GM19240 (cell line): ENCODE data around the gene NAXE.
A peak's percentile ranks its signal among the peaks of the same experiment; 100 is the strongest.
"Not testable (repeated sequence)": the region's sequence is repeated elsewhere in the genome, so short reads cannot be mapped to it uniquely, and the experiment has no call there.

Source experiments
- DNase-seq: peaks from one replicate; pipeline ENCODE4 v3.0.0; 2011; ENCODE audit warnings: low spot score; ENCODE audit not compliant: insufficient read length

The NAXE gene

DNA sequence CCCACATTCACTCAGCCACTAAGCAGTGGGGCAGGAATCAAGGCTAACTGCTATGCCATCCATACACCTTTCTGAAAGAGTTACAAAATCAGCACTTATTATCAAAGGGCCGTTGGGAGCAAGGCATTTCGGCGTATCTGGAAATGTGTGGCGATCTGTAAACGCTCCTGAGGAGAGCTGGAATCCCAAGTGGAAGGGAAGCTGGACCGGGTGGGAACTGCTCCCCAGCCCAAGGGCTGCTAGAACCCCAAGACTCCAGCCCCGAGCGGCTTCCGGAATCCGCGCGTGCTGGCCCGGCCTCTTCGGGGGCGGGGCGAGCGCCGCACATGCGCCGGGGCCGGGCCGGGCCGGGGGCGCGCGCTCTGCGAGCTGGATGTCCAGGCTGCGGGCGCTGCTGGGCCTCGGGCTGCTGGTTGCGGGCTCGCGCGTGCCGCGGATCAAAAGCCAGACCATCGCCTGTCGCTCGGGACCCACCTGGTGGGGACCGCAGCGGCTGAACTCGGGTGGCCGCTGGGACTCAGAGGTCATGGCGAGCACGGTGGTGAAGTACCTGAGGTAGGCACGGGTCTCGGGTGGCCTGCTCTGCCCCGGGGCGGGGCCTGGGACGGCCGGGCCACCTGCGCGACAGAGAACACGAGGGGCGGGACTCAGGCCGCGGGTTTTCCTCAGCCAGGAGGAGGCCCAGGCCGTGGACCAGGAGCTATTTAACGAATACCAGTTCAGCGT, at the start of gene NAXE:
Gene NAXE, plus strand, starts transcription at position 345 of the 726 bp plus-strand sequence. Its CDS starts 29 bp downstream, at position 374.
- DNase-seq = peak; percentile 87

DNA sequence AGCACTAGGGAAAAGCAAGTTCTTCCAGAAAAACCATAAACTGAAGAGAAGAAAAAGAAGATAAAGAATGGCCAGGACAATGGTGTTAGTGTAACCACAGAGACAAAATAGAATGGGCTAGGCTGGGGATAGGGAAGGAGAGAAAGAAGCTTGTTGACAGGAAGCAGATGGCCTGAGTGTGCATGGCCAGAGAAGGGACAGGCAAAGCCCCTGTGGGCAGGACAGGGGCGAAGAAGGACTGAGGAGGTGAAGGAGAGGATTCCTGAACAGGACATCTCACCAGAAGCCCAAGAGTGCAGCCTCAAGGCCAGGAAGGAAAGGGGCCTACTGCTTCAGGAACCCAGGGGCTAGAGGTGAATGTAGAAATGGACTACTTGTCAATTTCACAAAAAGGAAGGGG, 48.5 kb upstream of the NAXE start:
- no peak for DNase-seq

DNA sequence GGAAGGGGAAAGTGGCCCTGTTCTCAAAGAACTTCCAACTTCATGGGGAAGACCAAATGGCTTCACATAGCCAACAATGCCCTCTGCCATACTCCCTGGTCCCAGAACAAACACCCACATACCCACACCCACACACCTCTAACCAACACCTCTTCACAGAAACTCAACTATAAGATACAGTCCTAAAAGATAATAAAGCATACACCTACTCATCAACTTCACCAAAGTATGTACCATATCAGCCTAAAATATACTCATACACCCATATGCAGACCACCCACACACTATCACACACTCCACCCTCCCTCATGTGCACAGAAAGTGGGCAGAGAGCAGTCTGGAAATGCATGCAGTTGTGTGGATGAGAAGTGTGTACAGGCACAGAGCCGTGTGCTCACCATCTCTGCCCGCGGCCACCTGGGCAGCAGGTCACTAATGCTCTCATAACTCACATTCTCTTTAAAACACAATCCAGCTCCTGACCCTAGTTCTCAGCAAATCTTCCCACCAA, 46.9 kb upstream of the NAXE start:
- DNase-seq = no peak

DNA sequence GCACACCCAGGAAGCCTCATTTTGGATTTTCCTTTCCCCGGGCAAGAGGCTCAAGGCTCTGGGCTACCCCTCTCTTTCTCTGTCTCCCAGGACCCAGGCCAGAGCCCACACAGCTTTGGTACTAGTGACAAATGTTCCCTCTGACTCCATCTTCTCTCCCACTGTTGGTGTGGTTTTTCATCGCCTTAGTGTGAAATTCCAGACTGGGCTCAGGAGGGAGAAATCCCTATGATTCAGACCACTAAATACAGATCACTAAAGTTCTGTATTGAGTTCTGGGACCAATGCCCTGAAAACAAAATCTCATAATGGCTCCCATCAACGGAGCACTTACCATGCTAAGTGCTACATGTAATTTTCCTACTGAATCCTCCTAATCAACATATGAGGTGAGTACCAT, 45.3 kb upstream of the NAXE start:
- no peak for DNase-seq

GRCh38 chr1:156547434-156547833, 44.1 kb upstream of the NAXE start:
- DNase-seq = no peak

DNA sequence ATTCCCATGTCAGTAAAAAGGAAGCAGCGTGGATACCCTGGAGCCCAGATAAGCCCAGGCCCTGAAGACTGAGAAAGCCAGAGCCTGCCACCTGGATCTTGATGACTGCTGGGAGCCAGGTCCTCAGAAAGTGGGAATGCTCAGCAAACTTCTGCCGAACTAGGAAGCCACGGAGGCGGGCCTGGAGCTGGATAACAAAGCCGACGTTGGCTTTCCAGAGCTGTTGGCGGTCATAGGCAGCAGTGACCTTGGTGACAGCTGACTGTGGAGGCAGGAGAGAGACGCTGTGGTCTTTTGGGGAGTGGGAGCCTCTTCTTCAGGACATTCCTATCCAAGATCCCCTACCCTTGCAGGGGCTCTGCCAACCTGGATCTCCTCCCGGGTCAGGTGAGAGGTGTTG, 43.6 kb upstream of the NAXE start:
- DNase-seq = no peak

DNA sequence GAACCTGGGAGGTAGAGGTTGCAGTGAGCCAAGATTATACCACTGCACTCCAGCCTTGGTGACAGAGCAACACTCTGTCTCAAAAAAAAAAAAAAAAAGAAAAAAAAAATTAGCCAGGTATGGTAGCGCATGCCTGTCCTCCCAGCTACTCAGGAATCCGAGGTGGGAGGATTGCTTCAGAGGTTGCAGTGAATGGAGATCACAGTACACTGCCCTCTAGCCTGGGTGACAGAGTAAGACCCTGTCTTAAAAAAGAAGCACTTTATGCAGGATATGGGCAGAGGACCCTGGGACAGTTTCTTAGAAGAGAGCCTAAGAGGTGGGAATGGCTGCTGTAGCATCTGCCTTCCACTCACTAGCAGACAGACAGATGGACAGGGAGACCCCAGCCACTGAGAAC, 42.2 kb upstream of the NAXE start:
- DNase-seq = no peak

DNA sequence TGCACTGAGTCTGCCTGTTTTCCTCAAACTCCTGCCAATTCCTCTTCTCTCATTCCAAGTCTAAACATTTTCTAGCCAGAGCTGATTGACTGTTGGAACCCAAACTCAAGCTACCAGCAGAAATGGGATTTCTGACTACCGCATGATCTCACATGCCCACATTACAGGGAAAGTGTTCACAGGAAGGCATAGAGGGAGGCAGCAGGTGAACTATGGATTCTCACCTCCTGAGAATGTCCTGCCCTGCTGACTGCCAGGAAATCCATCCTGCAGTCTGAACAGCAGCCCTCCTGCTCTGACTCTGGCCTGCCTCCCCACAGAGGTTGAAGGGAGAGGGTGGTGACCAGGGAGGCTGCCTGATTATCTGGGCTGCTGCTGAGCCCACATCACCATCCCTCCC, 41.7 kb upstream of the NAXE start:
- no peak for DNase-seq

DNA sequence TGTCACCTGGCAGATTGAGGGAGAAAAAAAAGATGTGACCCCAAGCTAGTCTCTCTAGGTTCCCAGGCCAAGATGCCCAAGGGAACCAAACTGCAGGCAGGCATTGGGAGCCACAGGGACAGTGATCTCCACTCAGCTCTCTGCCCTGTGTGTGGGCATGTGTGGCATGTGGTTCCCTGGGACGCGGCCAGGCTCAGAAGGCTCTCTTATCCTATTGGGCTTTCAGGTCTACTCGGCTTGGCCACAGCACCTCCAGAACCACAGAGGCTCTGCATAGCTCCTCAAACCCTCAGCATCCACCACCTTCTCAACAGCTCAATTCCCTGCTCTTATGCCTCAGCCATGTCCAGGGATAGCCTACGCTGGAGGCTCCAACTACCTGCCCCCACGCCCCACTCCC, 41.2 kb upstream of the NAXE start:
- no peak for DNase-seq

DNA sequence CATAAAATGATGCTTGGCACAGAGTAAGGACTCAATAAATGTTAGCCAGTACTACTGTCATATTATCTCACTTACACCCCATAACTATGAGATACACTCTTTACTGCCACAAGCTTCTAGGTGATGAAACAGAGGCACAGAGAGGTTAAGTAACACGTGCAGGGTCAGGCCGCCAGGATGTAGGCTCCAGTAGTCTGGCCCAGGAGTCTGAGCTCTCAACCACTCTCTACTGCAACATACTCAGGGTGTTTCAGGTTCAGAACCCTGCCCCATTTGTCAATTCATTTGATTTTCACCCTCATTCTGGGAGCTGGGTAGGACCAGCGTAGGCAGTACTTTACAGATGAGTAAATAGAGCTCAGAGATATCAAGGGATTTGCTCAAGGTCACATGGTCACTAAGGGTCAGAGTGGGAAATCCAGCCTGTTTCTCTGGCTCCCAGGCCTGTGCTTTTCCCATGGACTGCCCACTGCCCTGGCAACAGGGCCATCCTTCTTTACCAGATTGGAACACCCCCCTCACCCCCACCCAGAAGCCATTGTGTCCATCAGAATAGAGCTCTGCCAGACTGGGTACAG, 40.4 kb upstream of the NAXE start:
- DNase-seq = no peak

- DNase-seq = no peak
Measured at GRCh38 chr1:156551869-156552268, 39.7 kb upstream of the NAXE start.

DNA sequence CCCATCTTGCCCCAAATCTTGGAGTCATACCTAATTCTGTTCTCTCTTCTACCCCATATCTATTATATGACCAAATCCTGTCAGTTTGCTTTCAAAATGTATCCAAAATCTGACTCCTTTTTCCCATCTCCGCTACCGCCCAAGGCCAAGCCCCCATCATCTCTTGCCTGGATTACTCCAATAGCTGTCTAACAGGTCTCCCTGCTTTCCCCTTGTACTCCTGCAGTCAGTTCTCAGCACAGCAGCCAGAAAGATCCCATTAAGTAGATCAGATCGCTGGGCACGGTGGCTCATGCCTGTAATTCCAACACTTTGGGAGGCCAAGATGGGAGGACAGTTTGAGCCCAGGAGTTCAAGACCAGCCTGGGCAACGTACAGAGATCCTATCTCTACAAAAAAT, 39.1 kb upstream of the NAXE start:
- no peak for DNase-seq

GRCh38 chr1:156552937-156553336, 38.6 kb upstream of the NAXE start:
- not testable (repeated sequence) for DNase-seq

- DNase-seq = no peak
Measured at GRCh38 chr1:156553860-156554485, 37.6 kb upstream of the NAXE start.

DNA sequence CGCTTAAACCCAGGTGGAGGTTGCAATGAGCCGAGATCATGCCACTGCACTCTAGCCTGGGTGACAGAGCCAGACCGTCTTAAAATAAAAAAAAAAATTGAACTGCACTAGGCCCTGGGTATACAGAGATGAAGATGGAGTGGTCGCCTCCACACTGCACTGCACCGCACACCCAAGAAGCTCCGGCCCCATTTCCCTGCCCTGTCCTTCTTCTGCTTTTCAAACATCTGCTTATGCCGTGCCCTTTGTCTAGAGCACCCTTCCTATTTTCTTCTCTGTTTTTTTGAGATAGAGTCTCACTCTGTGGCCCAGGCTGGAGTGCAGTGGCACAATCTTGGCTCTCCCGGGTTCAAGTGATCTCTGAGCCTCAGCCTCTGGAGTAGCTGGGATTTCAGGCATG, 36.6 kb upstream of the NAXE start:
- DNase-seq = no peak

- DNase-seq = no peak
Measured at GRCh38 chr1:156555715-156556114, 35.9 kb upstream of the NAXE start.

GRCh38 chr1:156556354-156556753, 35.2 kb upstream of the NAXE start:
- no peak for DNase-seq

DNA sequence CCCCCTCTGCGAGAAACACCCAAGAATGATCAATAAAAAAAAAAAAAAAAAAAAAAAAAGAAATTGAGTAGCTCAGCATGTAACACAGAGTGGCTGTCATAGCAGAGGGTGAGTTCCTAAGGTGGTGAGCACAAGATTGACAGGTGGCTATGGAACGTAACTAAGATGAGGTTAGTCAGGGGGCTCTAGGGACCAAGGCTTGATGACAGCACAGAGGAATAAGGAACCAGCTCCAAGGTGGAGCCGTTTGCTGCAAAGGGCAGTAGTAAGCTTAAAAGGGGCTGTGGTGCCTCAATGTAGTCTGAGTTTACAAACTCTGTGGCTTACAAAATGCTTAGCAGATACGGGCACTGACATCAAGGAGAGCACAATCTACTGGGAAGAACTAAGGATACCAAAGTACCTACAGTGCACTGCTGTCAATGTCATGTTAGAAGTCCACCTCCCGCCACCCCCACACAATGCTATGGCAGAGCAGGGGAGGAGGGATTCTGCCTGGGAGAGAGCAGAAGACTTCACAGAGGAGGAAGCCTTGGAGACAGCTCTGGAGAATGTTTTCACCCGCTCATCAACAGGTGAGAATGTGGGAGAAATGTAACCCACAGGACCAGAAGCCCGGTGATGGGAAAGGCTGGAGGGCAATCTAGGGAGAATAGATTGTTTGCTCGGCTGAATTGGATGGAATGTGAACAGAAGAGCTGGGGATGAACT, 32.3 kb upstream of the NAXE start:
- DNase-seq = no peak

GRCh38 chr1:156559797-156560385, 31.7 kb upstream of the NAXE start:
- no peak for DNase-seq

GRCh38 chr1:156560585-156561163, 30.9 kb upstream of the NAXE start:
- DNase-seq = no peak

DNA sequence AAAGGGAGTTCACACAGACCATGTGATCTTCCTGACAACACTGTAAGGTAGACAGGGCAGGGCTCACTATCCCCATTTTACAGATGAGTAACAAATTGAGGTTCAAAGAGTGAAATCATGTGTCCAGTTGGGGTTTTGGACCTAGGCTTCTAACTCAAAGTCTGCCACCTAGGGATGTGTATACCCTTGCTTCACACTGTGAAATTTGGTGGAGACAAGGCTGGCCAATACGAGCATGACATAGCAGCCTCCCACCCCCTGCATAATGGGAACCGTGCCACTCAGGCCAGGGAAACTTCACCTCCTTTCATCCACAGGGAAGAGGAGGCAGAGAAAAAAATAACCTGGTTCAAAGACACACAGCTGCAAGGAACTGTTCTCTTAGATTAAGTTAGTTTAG, 26.1 kb upstream of the NAXE start:
- DNase-seq = no peak
